Brain microvascular endothelial cell (primary cell): Measurements from ENCODE around the gene CRACDL.
A peak's percentile ranks its signal among the peaks of the same experiment; 100 is the strongest.

Experiments
- DNase-seq: peaks from one replicate; pipeline ENCODE4 v3.0.0-alpha.2; 2020
- H3K27ac ChIP-seq: fragments of 250-450 bp; sonication (Bioruptor Pico); 2 replicates; pipeline ENCODE4 v1.5.1; 2020; ENCODE audit warnings: mild to moderate bottlenecking, moderate library complexity
- H3K27me3 ChIP-seq: fragments of 250-450 bp; sonication (Bioruptor Pico); replicated peaks from 2 replicates; pipeline ENCODE4 v1.5.1; 2020; ENCODE audit warnings: mild to moderate bottlenecking
- H3K36me3 ChIP-seq: fragments of 250-450 bp; sonication (Bioruptor Pico); replicated peaks from 2 replicates; pipeline ENCODE4 v1.5.1; 2020; ENCODE audit warnings: mild to moderate bottlenecking
- H3K4me3 ChIP-seq: 2 replicates; pipeline ENCODE4 v1.5.1; 2011; ENCODE audit warnings: low read depth, mild to moderate bottlenecking, control low read depth, low read length, moderate library complexity
- CTCF ChIP-seq: IDR thresholded peaks from 2 replicates; pipeline ENCODE4 v1.5.1; 2011; ENCODE audit warnings: low read depth, mild to moderate bottlenecking, moderate library complexity, low read length, control low read depth, inconsistent platforms; ENCODE audit errors: missing control alignments
- in situ Hi-C: cut with HindIII; loops from 2 replicates; pipeline ENCODE4 v1.10.0; 2017; ENCODE audit warnings: low sequenced_read_pairs, low pct_ligation_motif_present

The CRACDL gene

DNA sequence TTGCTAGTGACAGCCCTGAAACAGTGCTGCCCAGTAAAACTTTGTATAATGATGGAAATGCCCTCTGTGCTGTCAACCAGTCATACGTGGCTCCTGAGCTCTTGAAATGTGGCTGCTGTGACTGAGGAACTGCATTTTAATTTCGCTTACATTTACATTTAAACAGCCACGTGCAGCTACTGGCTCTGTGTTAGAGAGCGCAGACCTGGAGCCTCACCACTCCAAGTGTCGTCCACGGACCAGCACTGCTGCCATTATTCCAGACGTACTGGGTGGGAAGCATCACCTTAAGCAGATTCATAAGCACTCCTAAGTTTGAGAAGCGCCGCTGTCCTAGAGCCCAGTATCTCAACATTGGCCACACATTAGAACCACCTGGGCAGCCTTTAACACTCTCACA lies 128.1 kb downstream of the CRACDL start:
- no peak for DNase-seq
- in situ Hi-C loops, result no loop called here
- peaks cover 2% of the 10 kb centered on the region for H3K27me3 ChIP-seq
- H3K36me3 ChIP-seq, result no peaks in the 10 kb centered on the region
- H3K27ac ChIP-seq, result no peak overlapping the region
- no peak for TF ChIP-seq CTCF
- H3K4me3 ChIP-seq, result no peak overlapping the region

- TF ChIP-seq CTCF, result no peak
- no peak for DNase-seq
- no peak overlapping the region for H3K27ac ChIP-seq
Observed at GRCh38 chr2:98807221-98807620, 128.8 kb downstream of the CRACDL start.

DNA sequence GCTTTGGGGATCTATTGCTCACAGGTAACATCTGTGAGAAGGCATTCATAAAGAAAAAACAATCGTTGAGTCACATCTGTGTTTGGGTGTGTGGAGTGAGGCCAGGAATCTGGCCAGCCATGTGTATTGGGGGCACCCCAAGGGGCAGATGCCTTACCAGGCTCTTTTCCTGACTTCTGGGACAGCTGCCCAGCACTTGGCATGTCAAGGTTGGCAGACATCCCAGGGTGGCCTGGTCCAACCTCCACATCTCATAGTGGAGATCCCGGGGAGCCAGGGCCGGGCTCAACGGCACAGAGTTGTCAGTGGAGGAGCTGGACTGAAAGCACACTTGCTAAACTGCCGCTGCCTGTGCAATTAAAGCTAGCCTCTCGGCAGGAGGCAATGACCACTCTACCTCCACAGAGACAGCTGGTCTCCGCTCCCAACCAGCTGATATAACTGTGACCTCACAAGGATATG lies 129.8 kb downstream of the CRACDL start:
- TF ChIP-seq CTCF, result no peak
- no peak for DNase-seq
- in situ Hi-C loops, result no loop called here
- Histone ChIP-seq H3K36me3 (no peaks in the 10 kb centered on the region), H3K27me3 (peaks cover 2% of the 10 kb centered on the region), H3K27ac (no peak overlapping the region), H3K4me3 (no peak overlapping the region)

More at GRCh38 chr2:98807221-98807620, 128.8 kb downstream of the CRACDL start:
- in situ Hi-C loops, result no loop called here
- H3K4me3 ChIP-seq, result no peak overlapping the region
- H3K36me3 ChIP-seq, result no peaks in the 10 kb centered on the region
- H3K27me3 ChIP-seq, result peaks cover 2% of the 10 kb centered on the region

DNA sequence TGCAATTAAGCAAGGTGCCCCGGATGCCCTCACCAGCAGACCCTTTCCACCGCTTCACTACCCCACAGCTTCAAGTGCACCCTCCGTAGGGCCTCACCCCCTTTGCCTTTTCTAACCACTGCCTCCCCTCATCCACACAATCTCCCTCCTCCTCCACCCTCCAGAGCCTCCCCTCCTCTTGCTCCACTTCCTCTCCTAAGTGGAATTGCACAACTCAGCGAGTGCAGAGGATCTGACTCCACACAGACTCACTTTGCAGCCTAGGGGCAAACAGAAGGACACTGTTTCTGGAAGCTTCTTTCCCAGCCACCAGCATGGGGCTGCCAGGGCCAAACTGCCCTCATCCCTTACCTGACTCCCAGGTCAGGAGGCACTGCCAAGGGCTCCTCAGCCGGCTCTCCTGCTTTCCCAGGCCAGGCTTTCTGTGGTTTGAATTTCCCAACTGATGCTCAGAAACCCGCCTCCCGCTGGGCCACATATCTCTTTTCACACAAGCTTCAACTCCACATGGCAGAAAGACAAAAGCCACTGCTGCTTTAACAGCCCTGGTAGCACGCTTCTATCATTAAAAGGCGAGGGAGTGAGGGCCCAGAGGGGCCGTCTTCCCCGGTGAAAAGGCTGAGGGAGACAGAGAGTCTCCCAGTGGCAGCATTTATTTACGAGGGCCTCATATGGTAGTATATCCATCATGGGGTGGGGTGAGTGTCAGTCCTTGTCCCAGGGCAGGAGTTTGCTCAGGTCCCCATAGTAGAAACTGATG lies 130.4 kb downstream of the CRACDL start:
- Histone ChIP-seq H3K4me3 (no peak overlapping the region), H3K27ac (no peak overlapping the region)
- no peak for TF ChIP-seq CTCF

GRCh38 chr2:98804736-98805135 lies 131.3 kb downstream of the CRACDL start:
- Histone ChIP-seq H3K4me3 (no peak overlapping the region), H3K36me3 (no peaks in the 10 kb centered on the region), H3K27ac (no peak overlapping the region), H3K27me3 (no peaks in the 10 kb centered on the region)
- in situ Hi-C loops, result no loop called here
- no peak for DNase-seq
- TF ChIP-seq CTCF, result no peak

More for the DNA sequence above, 130.4 kb downstream of the CRACDL start:
- peak; percentile 16 for DNase-seq
- Histone ChIP-seq H3K27me3 (peaks cover 2% of the 10 kb centered on the region), H3K36me3 (no peaks in the 10 kb centered on the region)
- in situ Hi-C loops, result no loop called here

DNA sequence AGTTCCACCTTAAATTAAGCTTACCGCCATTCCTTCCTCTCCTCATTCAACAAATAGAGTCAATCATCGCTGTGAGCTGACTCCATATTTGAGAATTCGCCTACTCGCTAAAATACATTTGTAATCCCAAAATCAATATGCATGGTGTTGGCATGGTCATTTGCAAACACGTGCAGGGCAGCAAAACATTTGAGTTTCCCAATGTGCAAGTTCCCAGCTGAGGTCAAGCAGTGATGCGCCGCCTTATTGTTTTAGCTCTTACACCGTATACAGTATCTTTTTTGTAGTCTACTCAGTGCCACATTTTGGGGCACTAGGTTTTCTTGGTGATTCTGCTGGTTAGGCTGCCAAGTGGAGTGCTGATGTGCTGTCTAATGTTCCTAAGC lies 131.8 kb downstream of the CRACDL start:
- in situ Hi-C loops, result no loop called here
- H3K4me3 ChIP-seq, result no peak overlapping the region
- H3K27ac ChIP-seq, result no peak overlapping the region
- H3K36me3 ChIP-seq, result no peaks in the 10 kb centered on the region
- no peak for DNase-seq
- no peaks in the 10 kb centered on the region for H3K27me3 ChIP-seq
- TF ChIP-seq CTCF, result no peak
